ENCODE measurements around the gene CNTNAP2.

The CNTNAP2 gene

GRCh38 chr7:148185041-148185440, 2068.4 kb downstream of the CNTNAP2 start:
- H3K36me3 Mint-ChIP-seq (ENCODE audit: low read depth) = no peaks in the 10 kb centered on the region
- no peak for DNase-seq (ENCODE audit: low spot score)
- no peaks in the 10 kb centered on the region for H3K27me3 Mint-ChIP-seq (ENCODE audit: low read depth)
- no peaks in the 10 kb centered on the region for H3K9me3 Mint-ChIP-seq
- H3K27ac Mint-ChIP-seq = no peak overlapping the region
- no peak overlapping the region for H3K4me3 Mint-ChIP-seq
- no peaks in the 10 kb centered on the region for H3K4me1 Mint-ChIP-seq (ENCODE audit: low read depth)

- Mint-ChIP-seq H3K27me3 (ENCODE audit: low read depth) (no peaks in the 10 kb centered on the region), H3K4me1 (ENCODE audit: low read depth) (no peaks in the 10 kb centered on the region), H3K9me3 (no peaks in the 10 kb centered on the region), H3K4me3 (no peak overlapping the region), H3K36me3 (ENCODE audit: low read depth) (no peaks in the 10 kb centered on the region), H3K27ac (no peak overlapping the region)
- DNase-seq (ENCODE audit: low spot score) = no peak
Observed at GRCh38 chr7:148187471-148187870, 2070.9 kb downstream of the CNTNAP2 start.

GRCh38 chr7:148191391-148192065, 2074.9 kb downstream of the CNTNAP2 start:
- no peak for DNase-seq (ENCODE audit: low spot score)
- Mint-ChIP-seq H3K4me3 (no peak overlapping the region), H3K36me3 (ENCODE audit: low read depth) (no peaks in the 10 kb centered on the region), H3K4me1 (ENCODE audit: low read depth) (no peaks in the 10 kb centered on the region), H3K9me3 (no peaks in the 10 kb centered on the region), H3K27me3 (ENCODE audit: low read depth) (no peaks in the 10 kb centered on the region), H3K27ac (no peak overlapping the region)

GRCh38 chr7:148192491-148192890, 2075.9 kb downstream of the CNTNAP2 start:
- H3K4me3 Mint-ChIP-seq = no peak overlapping the region
- no peak overlapping the region for H3K27ac Mint-ChIP-seq
- H3K36me3 Mint-ChIP-seq (ENCODE audit: low read depth) = no peaks in the 10 kb centered on the region
- no peaks in the 10 kb centered on the region for H3K9me3 Mint-ChIP-seq
- no peaks in the 10 kb centered on the region for H3K4me1 Mint-ChIP-seq (ENCODE audit: low read depth)
- no peaks in the 10 kb centered on the region for H3K27me3 Mint-ChIP-seq (ENCODE audit: low read depth)
- no peak for DNase-seq (ENCODE audit: low spot score)

GRCh38 chr7:148201992-148202391, 2085.4 kb downstream of the CNTNAP2 start:
- no peak overlapping the region for H3K4me3 Mint-ChIP-seq
- DNase-seq (ENCODE audit: low spot score) = no peak
- H3K27ac Mint-ChIP-seq = no peak overlapping the region
- H3K27me3 Mint-ChIP-seq (ENCODE audit: low read depth) = no peaks in the 10 kb centered on the region
- H3K4me1 Mint-ChIP-seq (ENCODE audit: low read depth) = no peaks in the 10 kb centered on the region
- no peaks in the 10 kb centered on the region for H3K9me3 Mint-ChIP-seq
- H3K36me3 Mint-ChIP-seq (ENCODE audit: low read depth) = no peaks in the 10 kb centered on the region

GRCh38 chr7:148204639-148205304, 2088.2 kb downstream of the CNTNAP2 start:
- no peaks in the 10 kb centered on the region for H3K9me3 Mint-ChIP-seq
- H3K4me3 Mint-ChIP-seq = no peak overlapping the region
- H3K4me1 Mint-ChIP-seq (ENCODE audit: low read depth) = no peaks in the 10 kb centered on the region
- H3K27me3 Mint-ChIP-seq (ENCODE audit: low read depth) = no peaks in the 10 kb centered on the region
- DNase-seq (ENCODE audit: low spot score) = no peak
- no peak overlapping the region for H3K27ac Mint-ChIP-seq
- no peaks in the 10 kb centered on the region for H3K36me3 Mint-ChIP-seq (ENCODE audit: low read depth)

GRCh38 chr7:148209643-148210190, 2093.1 kb downstream of the CNTNAP2 start:
- no peak for DNase-seq (ENCODE audit: low spot score)
- no peaks in the 10 kb centered on the region for H3K27me3 Mint-ChIP-seq (ENCODE audit: low read depth)
- no peak overlapping the region for H3K4me3 Mint-ChIP-seq
- no peaks in the 10 kb centered on the region for H3K36me3 Mint-ChIP-seq (ENCODE audit: low read depth)
- H3K4me1 Mint-ChIP-seq (ENCODE audit: low read depth) = no peaks in the 10 kb centered on the region
- H3K9me3 Mint-ChIP-seq = no peaks in the 10 kb centered on the region
- no peak overlapping the region for H3K27ac Mint-ChIP-seq

- Mint-ChIP-seq H3K4me3 (no peak overlapping the region), H3K4me1 (ENCODE audit: low read depth) (no peaks in the 10 kb centered on the region), H3K36me3 (ENCODE audit: low read depth) (no peaks in the 10 kb centered on the region), H3K27me3 (ENCODE audit: low read depth) (no peaks in the 10 kb centered on the region), H3K27ac (no peak overlapping the region), H3K9me3 (no peaks in the 10 kb centered on the region)
- DNase-seq (ENCODE audit: low spot score) = no peak
Observed at GRCh38 chr7:148210804-148211325, 2094.3 kb downstream of the CNTNAP2 start.

- H3K4me3 Mint-ChIP-seq = no peak overlapping the region
- DNase-seq (ENCODE audit: low spot score) = no peak
- H3K36me3 Mint-ChIP-seq (ENCODE audit: low read depth) = no peaks in the 10 kb centered on the region
- no peaks in the 10 kb centered on the region for H3K27me3 Mint-ChIP-seq (ENCODE audit: low read depth)
- no peak overlapping the region for H3K27ac Mint-ChIP-seq
- H3K4me1 Mint-ChIP-seq (ENCODE audit: low read depth) = no peaks in the 10 kb centered on the region
- H3K9me3 Mint-ChIP-seq = no peaks in the 10 kb centered on the region
Observed at GRCh38 chr7:148211740-148212151, 2095.1 kb downstream of the CNTNAP2 start.

- H3K4me3 Mint-ChIP-seq = no peak overlapping the region
- no peak for DNase-seq (ENCODE audit: low spot score)
- no peaks in the 10 kb centered on the region for H3K9me3 Mint-ChIP-seq
- no peaks in the 10 kb centered on the region for H3K27me3 Mint-ChIP-seq (ENCODE audit: low read depth)
- no peaks in the 10 kb centered on the region for H3K4me1 Mint-ChIP-seq (ENCODE audit: low read depth)
- H3K27ac Mint-ChIP-seq = no peak overlapping the region
- no peaks in the 10 kb centered on the region for H3K36me3 Mint-ChIP-seq (ENCODE audit: low read depth)
Observed at GRCh38 chr7:148212731-148213130, 2096.1 kb downstream of the CNTNAP2 start.

GRCh38 chr7:148214101-148214500, 2097.5 kb downstream of the CNTNAP2 start:
- Mint-ChIP-seq H3K27me3 (ENCODE audit: low read depth) (no peaks in the 10 kb centered on the region), H3K9me3 (no peaks in the 10 kb centered on the region), H3K27ac (no peak overlapping the region), H3K4me1 (ENCODE audit: low read depth) (no peaks in the 10 kb centered on the region), H3K36me3 (ENCODE audit: low read depth) (no peaks in the 10 kb centered on the region), H3K4me3 (no peak overlapping the region)
- DNase-seq (ENCODE audit: low spot score) = no peak

GRCh38 chr7:148218603-148219002, 2102.0 kb downstream of the CNTNAP2 start:
- DNase-seq (ENCODE audit: low spot score) = no peak
- Mint-ChIP-seq H3K4me1 (ENCODE audit: low read depth) (no peaks in the 10 kb centered on the region), H3K27me3 (ENCODE audit: low read depth) (no peaks in the 10 kb centered on the region)

GRCh38 chr7:148222721-148223120, 2106.1 kb downstream of the CNTNAP2 start:
- H3K27me3 Mint-ChIP-seq (ENCODE audit: low read depth) = no peaks in the 10 kb centered on the region
- H3K27ac Mint-ChIP-seq = no peak overlapping the region
- no peaks in the 10 kb centered on the region for H3K36me3 Mint-ChIP-seq (ENCODE audit: low read depth)
- H3K9me3 Mint-ChIP-seq = peaks cover 11% of the 10 kb centered on the region
- no peak for DNase-seq (ENCODE audit: low spot score)
- no peak overlapping the region for H3K4me3 Mint-ChIP-seq
- no peaks in the 10 kb centered on the region for H3K4me1 Mint-ChIP-seq (ENCODE audit: low read depth)

More at GRCh38 chr7:148218603-148219002, 2102.0 kb downstream of the CNTNAP2 start:
- no peak overlapping the region for H3K27ac Mint-ChIP-seq
- H3K9me3 Mint-ChIP-seq = no peaks in the 10 kb centered on the region
- no peak overlapping the region for H3K4me3 Mint-ChIP-seq
- no peaks in the 10 kb centered on the region for H3K36me3 Mint-ChIP-seq (ENCODE audit: low read depth)

GRCh38 chr7:148223160-148223559, 2106.6 kb downstream of the CNTNAP2 start:
- DNase-seq (ENCODE audit: low spot score) = no peak
- no peaks in the 10 kb centered on the region for H3K4me1 Mint-ChIP-seq (ENCODE audit: low read depth)
- H3K27ac Mint-ChIP-seq = no peak overlapping the region
- H3K27me3 Mint-ChIP-seq (ENCODE audit: low read depth) = no peaks in the 10 kb centered on the region
- H3K9me3 Mint-ChIP-seq = peaks cover 11% of the 10 kb centered on the region
- no peak overlapping the region for H3K4me3 Mint-ChIP-seq
- H3K36me3 Mint-ChIP-seq (ENCODE audit: low read depth) = no peaks in the 10 kb centered on the region
